GM19193 (cell line): ENCODE measurements around the gene KRTAP10-6.

Experiments
- POLR2A ChIP-seq: IDR thresholded peaks from 4 replicates; pipeline ENCODE4 v1.6.1; 2011; ENCODE audit not compliant: insufficient read depth, insufficient read length; ENCODE audit errors: extremely low read depth

The KRTAP10-6 gene

GRCh38 chr21:44618909-44619308, 26.6 kb upstream of the KRTAP10-6 start:
- TF ChIP-seq POLR2A: no peak

GRCh38 chr21:44618504-44618903, 26.2 kb upstream of the KRTAP10-6 start:
- TF ChIP-seq POLR2A: no peak

GRCh38 chr21:44617071-44617501, 24.8 kb upstream of the KRTAP10-6 start:
- TF ChIP-seq POLR2A: no peak

GRCh38 chr21:44616591-44616926, 24.3 kb upstream of the KRTAP10-6 start:
- no peak for TF ChIP-seq POLR2A

GRCh38 chr21:44615911-44616590, 23.7 kb upstream of the KRTAP10-6 start:
- no peak for TF ChIP-seq POLR2A

GRCh38 chr21:44615466-44615865, 23.2 kb upstream of the KRTAP10-6 start:
- no peak for TF ChIP-seq POLR2A

GRCh38 chr21:44614961-44615391, 22.7 kb upstream of the KRTAP10-6 start:
- TF ChIP-seq POLR2A: no peak

- TF ChIP-seq POLR2A: no peak
Observed at GRCh38 chr21:44614161-44614631, 21.9 kb upstream of the KRTAP10-6 start.

GRCh38 chr21:44613386-44614155, 21.3 kb upstream of the KRTAP10-6 start:
- TF ChIP-seq POLR2A: no peak

- TF ChIP-seq POLR2A: no peak
Observed at GRCh38 chr21:44612669-44613229, 20.4 kb upstream of the KRTAP10-6 start.

GRCh38 chr21:44612029-44612486, 19.8 kb upstream of the KRTAP10-6 start, which contains the start of gene KRTAP10-8:
KRTAP10-8 (plus strand) TSS chr21:44612079; CDS start chr21:44612101, 22 bp downstream.
- TF ChIP-seq POLR2A: no peak

- TF ChIP-seq POLR2A: no peak
Observed at GRCh38 chr21:44611551-44611950, 19.2 kb upstream of the KRTAP10-6 start.

GRCh38 chr21:44609193-44609592, 16.9 kb upstream of the KRTAP10-6 start:
- no peak for TF ChIP-seq POLR2A

- no peak for TF ChIP-seq POLR2A
Observed at GRCh38 chr21:44606495-44606894, 14.2 kb upstream of the KRTAP10-6 start.

- no peak for TF ChIP-seq POLR2A
Observed at GRCh38 chr21:44603911-44604310, 11.6 kb upstream of the KRTAP10-6 start.
